ENCODE results near the gene C20orf202.

C20orf202 gene

DNA sequence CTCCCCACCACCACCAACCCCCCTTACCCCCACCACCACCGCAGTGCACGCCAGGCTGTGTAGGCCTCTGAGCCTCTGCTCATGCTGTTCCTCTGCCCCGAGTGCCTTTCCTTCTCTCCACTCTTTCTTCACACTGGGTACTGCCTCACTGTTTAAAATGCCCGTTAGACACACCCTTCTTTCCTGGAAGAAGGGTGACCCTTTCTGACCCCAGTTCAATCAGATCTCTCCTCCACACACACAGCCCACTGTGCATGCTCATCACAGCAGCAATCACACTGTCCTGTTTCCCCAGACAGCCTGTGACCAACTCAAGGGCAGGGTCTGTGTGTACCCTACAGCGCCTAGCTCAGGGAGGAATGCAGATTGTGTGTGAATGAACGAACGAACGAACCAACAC lies 28.5 kb upstream of the C20orf202 start:
- peaks cover 70% of the 10 kb centered on the region for H3K36me3 Mint-ChIP-seq (ENCODE audit: low read depth)
- H3K4me1 Mint-ChIP-seq (ENCODE audit: low read depth) = no peaks in the 10 kb centered on the region
- no peak overlapping the region for H3K27ac Mint-ChIP-seq
- H3K27me3 Mint-ChIP-seq = no peaks in the 10 kb centered on the region
- no peaks in the 10 kb centered on the region for H3K9me3 Mint-ChIP-seq
- H3K4me3 Mint-ChIP-seq = no peak overlapping the region
- no peak for DNase-seq

- Mint-ChIP-seq H3K36me3 (ENCODE audit: low read depth) (peaks cover 48% of the 10 kb centered on the region), H3K4me1 (ENCODE audit: low read depth) (no peaks in the 10 kb centered on the region), H3K9me3 (no peaks in the 10 kb centered on the region), H3K27me3 (peaks cover 5% of the 10 kb centered on the region), H3K4me3 (no peak overlapping the region), H3K27ac (no peak overlapping the region)
- DNase-seq = no peak
Measured at GRCh38 chr20:1177680-1178079, 25.6 kb upstream of the C20orf202 start.

DNA sequence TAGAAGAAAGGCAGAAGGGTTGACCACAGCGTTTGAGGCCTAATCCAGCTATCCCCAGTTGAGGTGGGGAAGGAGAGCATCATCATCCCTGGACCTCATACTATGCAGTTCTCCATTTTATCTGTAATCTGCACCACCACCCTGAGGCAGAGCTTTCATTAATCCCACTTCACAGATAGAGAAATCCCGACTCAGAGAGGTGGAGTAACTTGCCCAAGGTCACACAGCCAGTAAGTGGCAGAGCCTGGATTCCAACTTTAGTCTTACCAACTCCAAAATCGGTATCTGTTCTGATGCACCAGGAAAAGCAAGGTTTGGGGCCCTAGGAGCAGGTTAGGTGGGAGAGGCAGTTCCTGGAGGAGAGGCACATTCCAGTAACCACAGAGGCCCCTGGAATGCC lies 25.2 kb upstream of the C20orf202 start:
- H3K36me3 Mint-ChIP-seq (ENCODE audit: low read depth) = peaks cover 44% of the 10 kb centered on the region
- peaks cover 5% of the 10 kb centered on the region for H3K27me3 Mint-ChIP-seq
- no peaks in the 10 kb centered on the region for H3K9me3 Mint-ChIP-seq
- H3K27ac Mint-ChIP-seq = no peak overlapping the region
- DNase-seq = no peak
- H3K4me3 Mint-ChIP-seq = no peak overlapping the region
- H3K4me1 Mint-ChIP-seq (ENCODE audit: low read depth) = no peaks in the 10 kb centered on the region

DNA sequence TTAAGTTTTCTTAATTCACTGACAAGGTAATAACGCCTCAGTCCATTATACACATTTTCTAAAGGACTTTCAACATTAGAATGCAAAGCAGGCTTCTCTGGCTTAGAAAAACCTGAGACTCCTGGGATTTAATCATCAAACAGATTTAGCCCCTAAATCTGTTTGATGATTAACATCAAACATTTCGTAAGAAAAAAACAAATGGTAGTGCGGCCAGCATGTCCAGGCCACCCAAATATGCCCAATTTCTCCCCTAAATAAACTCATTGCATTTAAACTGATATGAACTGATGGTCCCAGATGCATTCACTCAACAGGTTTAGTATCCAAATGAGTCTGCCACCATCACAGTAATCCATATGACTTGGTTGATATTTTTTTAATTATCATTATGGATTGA lies 24.6 kb upstream of the C20orf202 start:
- no peaks in the 10 kb centered on the region for H3K4me1 Mint-ChIP-seq (ENCODE audit: low read depth)
- H3K27ac Mint-ChIP-seq = no peak overlapping the region
- no peaks in the 10 kb centered on the region for H3K9me3 Mint-ChIP-seq
- H3K36me3 Mint-ChIP-seq (ENCODE audit: low read depth) = peaks cover 39% of the 10 kb centered on the region
- DNase-seq = no peak
- H3K4me3 Mint-ChIP-seq = no peak overlapping the region
- H3K27me3 Mint-ChIP-seq = peaks cover 10% of the 10 kb centered on the region

DNA sequence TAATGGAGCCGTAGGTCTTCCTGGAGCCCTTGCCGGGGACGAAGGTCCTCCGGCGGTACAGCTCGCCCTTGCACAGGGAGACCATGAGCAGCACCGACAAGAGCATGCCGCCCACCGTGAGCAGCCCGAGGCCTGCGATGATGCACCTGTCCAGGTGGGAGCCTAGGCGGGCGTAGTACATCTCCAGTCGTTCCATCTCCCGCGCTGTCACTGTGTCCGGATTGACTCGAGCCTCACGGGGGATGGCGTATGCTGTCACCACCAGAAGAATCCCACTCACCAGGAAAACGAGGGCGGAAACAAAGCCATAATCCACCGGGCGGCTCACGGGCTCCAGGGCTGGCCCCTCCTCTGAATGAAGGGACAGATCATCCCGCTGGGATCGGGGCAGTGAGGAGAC lies 22.3 kb upstream of the C20orf202 start:
- Mint-ChIP-seq H3K4me3 (no peak overlapping the region), H3K9me3 (no peaks in the 10 kb centered on the region), H3K27ac (no peak overlapping the region), H3K27me3 (peaks cover 23% of the 10 kb centered on the region), H3K36me3 (ENCODE audit: low read depth) (peaks cover 24% of the 10 kb centered on the region), H3K4me1 (ENCODE audit: low read depth) (peaks cover 7% of the 10 kb centered on the region)
- no peak for DNase-seq

- H3K27ac Mint-ChIP-seq = no peak overlapping the region
- H3K36me3 Mint-ChIP-seq (ENCODE audit: low read depth) = peaks cover 12% of the 10 kb centered on the region
- peaks cover 29% of the 10 kb centered on the region for H3K27me3 Mint-ChIP-seq
- no peak for DNase-seq
- no peak overlapping the region for H3K4me3 Mint-ChIP-seq
- peaks cover 8% of the 10 kb centered on the region for H3K4me1 Mint-ChIP-seq (ENCODE audit: low read depth)
- no peaks in the 10 kb centered on the region for H3K9me3 Mint-ChIP-seq
Measured at GRCh38 chr20:1182106-1182505, 21.1 kb upstream of the C20orf202 start.

DNA sequence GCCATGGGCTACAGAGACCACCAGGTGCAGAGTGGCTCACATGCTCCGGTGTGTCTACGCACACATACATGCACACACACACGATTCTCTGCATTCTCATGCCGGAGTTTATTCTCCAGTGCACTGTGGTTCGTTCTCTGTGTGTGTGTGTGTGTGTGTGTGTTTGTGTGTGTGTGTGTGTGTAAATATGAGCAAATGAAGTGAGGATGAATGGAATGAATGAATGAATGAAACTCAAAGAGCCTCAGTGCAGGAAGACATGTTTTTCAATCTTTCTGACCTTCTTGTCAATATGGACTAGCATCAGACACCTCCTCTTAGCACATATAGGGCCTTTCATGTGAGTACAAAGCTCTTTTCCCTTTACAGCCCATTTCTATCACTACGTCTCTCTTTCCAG lies 20.1 kb upstream of the C20orf202 start:
- Mint-ChIP-seq H3K4me1 (ENCODE audit: low read depth) (peaks cover 8% of the 10 kb centered on the region), H3K36me3 (ENCODE audit: low read depth) (peaks cover 9% of the 10 kb centered on the region), H3K27me3 (peaks cover 29% of the 10 kb centered on the region), H3K9me3 (no peaks in the 10 kb centered on the region), H3K27ac (no peak overlapping the region), H3K4me3 (no peak overlapping the region)
- no peak for DNase-seq

DNA sequence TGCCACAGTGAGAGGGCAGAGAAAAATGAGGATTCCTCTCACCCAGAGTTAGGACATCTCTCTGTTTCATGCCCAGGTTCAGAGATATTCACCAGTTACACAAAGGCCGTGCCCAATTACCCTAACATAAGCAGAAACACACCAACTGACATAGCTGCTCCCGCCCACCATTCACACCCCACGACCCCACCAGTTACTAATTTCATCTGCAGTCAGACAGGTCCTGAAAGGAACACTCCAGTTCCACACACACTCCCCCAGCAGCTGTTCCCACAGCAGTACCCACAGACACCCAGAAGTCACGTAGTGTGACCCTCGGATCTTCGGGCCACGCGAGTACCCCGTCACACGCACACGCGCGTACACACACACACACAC lies 19.0 kb upstream of the C20orf202 start:
- Mint-ChIP-seq H3K27ac (peak overlapping the region; percentile 39), H3K27me3 (peaks cover 29% of the 10 kb centered on the region), H3K4me1 (ENCODE audit: low read depth) (peaks cover 8% of the 10 kb centered on the region), H3K36me3 (ENCODE audit: low read depth) (peaks cover 9% of the 10 kb centered on the region), H3K9me3 (no peaks in the 10 kb centered on the region), H3K4me3 (peak overlapping the region; percentile 67)
- DNase-seq = no peak

DNA sequence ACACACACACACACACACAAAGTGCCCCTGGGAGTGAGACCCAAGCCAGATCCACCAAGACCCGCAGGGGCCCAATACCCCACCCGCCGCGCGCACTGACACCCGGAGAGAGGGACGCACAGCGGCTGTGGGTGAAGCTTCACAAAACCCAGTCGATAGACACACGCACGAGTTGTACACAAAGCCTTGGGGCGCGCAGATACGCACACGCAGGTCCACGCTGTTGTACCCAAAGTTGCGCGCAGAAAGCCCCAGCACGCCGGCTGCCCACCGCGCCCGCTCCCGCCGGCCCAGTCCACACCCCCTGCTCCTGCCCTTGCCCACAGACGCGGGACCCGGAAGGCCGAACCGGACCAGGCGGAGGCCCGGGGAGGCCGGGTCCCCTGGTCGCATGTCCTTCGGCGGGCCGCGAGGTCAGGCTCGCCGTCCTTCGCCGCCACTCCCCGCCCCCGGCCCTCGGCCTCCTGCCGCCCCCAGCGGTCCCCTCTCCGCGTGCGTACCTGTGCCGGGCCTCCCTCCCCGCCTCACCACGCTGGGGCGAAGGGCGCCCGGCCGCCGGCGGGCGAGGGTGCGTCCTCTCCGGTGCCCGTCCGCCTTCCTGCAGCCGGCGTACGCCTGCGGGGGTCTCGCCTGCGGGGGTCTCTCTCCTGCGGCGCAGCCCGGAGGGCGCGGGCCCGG lies 18.5 kb upstream of the C20orf202 start, which contains the start of gene TMEM74B:
TMEM74B (minus strand) TSS at position 344 of the 678 bp plus-strand sequence. CDS start 1,180 bp downstream, outside the sequence.
- H3K27ac Mint-ChIP-seq = peak within 1 kb of the TSS; percentile 39
- peak within 1 kb of the TSS; percentile 67 for H3K4me3 Mint-ChIP-seq
- peaks cover 29% of the 10 kb centered on the region for H3K27me3 Mint-ChIP-seq
- no peak for DNase-seq
- H3K36me3 Mint-ChIP-seq (ENCODE audit: low read depth) = peaks cover 6% of the 10 kb centered on the region
- peaks cover 8% of the 10 kb centered on the region for H3K4me1 Mint-ChIP-seq (ENCODE audit: low read depth)
- H3K9me3 Mint-ChIP-seq = no peaks in the 10 kb centered on the region

GRCh38 chr20:1185316-1185741 lies 17.9 kb upstream of the C20orf202 start:
- peaks cover 8% of the 10 kb centered on the region for H3K4me1 Mint-ChIP-seq (ENCODE audit: low read depth)
- peak; percentile 41 for DNase-seq
- H3K27ac Mint-ChIP-seq = no peak overlapping the region
- no peaks in the 10 kb centered on the region for H3K9me3 Mint-ChIP-seq
- H3K4me3 Mint-ChIP-seq = no peak overlapping the region
- peaks cover 3% of the 10 kb centered on the region for H3K36me3 Mint-ChIP-seq (ENCODE audit: low read depth)
- H3K27me3 Mint-ChIP-seq = peaks cover 29% of the 10 kb centered on the region

GRCh38 chr20:1185790-1186334 lies 17.4 kb upstream of the C20orf202 start:
- peaks cover 2% of the 10 kb centered on the region for H3K36me3 Mint-ChIP-seq (ENCODE audit: low read depth)
- DNase-seq = peak; percentile 56
- peaks cover 8% of the 10 kb centered on the region for H3K4me1 Mint-ChIP-seq (ENCODE audit: low read depth)
- no peaks in the 10 kb centered on the region for H3K9me3 Mint-ChIP-seq
- H3K4me3 Mint-ChIP-seq = peak overlapping the region; percentile 34
- H3K27ac Mint-ChIP-seq = no peak overlapping the region
- peaks cover 32% of the 10 kb centered on the region for H3K27me3 Mint-ChIP-seq

DNA sequence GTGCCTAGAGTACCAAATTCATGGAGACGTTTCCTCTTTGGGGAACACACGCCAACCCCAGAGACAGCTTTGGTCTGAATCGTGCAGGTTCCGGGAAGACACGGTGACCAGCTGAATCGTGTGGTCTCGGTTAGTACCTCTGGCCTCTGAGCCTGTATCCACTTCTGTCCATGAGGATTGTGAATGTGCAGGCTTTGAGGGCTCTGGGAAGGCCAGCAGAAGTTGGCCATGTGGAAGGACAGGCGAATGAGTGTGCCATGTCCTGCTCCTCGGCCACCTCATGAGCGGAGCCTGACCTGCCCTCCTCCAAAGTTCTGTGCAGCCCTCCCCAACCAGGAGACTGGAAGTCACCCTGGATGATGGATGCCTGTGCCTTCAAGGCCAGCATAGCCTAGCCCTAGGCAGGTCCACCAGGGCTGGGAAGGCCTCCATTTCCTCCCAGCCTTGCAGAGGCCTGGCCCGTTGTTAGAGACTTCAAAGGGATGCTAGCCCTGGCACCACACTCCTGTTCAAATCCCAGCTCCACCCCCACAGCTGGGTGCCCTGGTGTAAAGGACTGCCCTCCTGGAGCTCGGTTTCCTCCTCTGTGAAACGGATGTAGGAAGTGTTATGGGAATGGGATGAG lies 16.8 kb upstream of the C20orf202 start:
- Mint-ChIP-seq H3K9me3 (no peaks in the 10 kb centered on the region), H3K27me3 (peaks cover 33% of the 10 kb centered on the region), H3K4me1 (ENCODE audit: low read depth) (peaks cover 8% of the 10 kb centered on the region), H3K27ac (no peak overlapping the region), H3K4me3 (no peak overlapping the region), H3K36me3 (ENCODE audit: low read depth) (no peaks in the 10 kb centered on the region)
- no peak for DNase-seq

DNA sequence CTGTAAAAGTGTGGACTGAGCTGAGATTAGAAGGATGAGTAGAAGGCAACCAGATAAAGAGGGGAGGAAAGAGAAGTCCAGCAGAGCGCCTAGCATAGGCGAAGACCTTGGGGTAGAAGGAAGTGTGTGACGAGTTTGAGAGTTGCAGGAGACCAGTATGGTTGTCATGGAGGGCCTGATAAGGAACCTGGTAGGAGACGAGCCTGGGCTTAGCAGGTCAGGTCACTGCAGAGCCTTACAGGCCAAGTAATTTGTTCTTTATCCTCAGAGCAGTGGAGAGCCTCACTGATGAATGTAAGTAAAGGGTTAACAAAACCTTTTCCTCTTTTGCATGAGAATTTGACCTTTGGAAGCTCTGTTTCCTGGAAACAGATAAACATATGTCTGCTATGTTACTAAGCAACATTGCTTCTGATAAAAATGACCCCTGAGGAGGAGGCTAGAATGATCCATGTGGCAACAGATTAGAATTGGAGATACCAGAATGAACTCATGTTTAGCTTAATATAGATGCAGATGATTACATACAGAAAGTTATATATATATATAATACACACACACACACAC lies 15.6 kb upstream of the C20orf202 start:
- Mint-ChIP-seq H3K27me3 (peaks cover 28% of the 10 kb centered on the region), H3K36me3 (ENCODE audit: low read depth) (no peaks in the 10 kb centered on the region), H3K27ac (no peak overlapping the region), H3K9me3 (no peaks in the 10 kb centered on the region), H3K4me1 (ENCODE audit: low read depth) (peaks cover 8% of the 10 kb centered on the region), H3K4me3 (no peak overlapping the region)
- no peak for DNase-seq

GRCh38 chr20:1188347-1188746 lies 14.9 kb upstream of the C20orf202 start:
- H3K4me3 Mint-ChIP-seq = no peak overlapping the region
- H3K27me3 Mint-ChIP-seq = peaks cover 26% of the 10 kb centered on the region
- no peak overlapping the region for H3K27ac Mint-ChIP-seq
- H3K36me3 Mint-ChIP-seq (ENCODE audit: low read depth) = no peaks in the 10 kb centered on the region
- H3K4me1 Mint-ChIP-seq (ENCODE audit: low read depth) = peaks cover 8% of the 10 kb centered on the region
- no peak for DNase-seq
- no peaks in the 10 kb centered on the region for H3K9me3 Mint-ChIP-seq

DNA sequence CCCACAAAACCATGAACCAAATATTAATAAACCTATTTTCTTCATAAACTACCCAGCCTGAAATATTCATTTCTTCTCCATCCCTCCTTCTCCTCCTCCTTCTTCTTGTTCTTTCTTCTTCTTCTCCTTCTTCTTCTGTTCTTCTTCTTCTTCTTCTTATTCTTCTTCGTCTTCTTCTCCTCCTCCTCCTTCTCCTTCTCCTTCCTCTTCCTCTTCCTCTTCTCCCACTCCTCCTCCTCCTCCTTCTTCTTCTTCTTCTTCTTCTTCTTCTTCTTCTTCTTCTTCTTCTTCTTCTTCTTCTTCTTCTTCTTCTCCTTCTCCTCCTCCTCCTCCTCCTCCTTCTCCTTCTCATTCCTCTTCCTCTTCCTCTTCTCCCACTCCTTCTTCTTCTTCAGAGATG lies 13.4 kb upstream of the C20orf202 start:
- Mint-ChIP-seq H3K4me3 (no peak overlapping the region), H3K27ac (no peak overlapping the region), H3K36me3 (ENCODE audit: low read depth) (no peaks in the 10 kb centered on the region), H3K9me3 (no peaks in the 10 kb centered on the region), H3K27me3 (peaks cover 12% of the 10 kb centered on the region), H3K4me1 (ENCODE audit: low read depth) (peaks cover 1% of the 10 kb centered on the region)
- no peak for DNase-seq
